Transverse colon (tissue), 4 donors: Measurements from ENCODE around the gene ARIH2. TPM values are rescaled to one million over a fixed set of nuclear protein-coding genes. Genes with fewer than 3 reads are reported as not detected.

Source experiments
- DNase-seq: peaks from one replicate; pipeline ENCODE4 v3.0.0-alpha.2; 2019
- H3K27ac ChIP-seq, 4 donors: fragments of 200-600 bp; sonication (generic); 2 replicates each; pipeline ENCODE4 v1.5.1; 2016 to 2018; ENCODE audit warnings: inconsistent platforms in 4 of 4
- H3K27me3 ChIP-seq: fragments of 200-600 bp; sonication (generic); 2 replicates; pipeline ENCODE4 v1.5.1; 2017; ENCODE audit warnings: inconsistent platforms
- H3K36me3 ChIP-seq, 4 donors: fragments of 200-600 bp; sonication (generic); 2 replicates each; pipeline ENCODE4 v1.5.1; 2017 to 2019; ENCODE audit warnings: inconsistent platforms in 4 of 4
- H3K4me1 ChIP-seq, 4 donors: fragments of 200-600 bp; sonication (generic); 2 replicates each; pipeline ENCODE4 v1.5.1; 2017 to 2020; ENCODE audit warnings: inconsistent platforms in 4 of 4
- H3K4me3 ChIP-seq, 4 donors: fragments of 200-600 bp; sonication (generic); 1 replicate in 1 of 4; 2 replicates in 3 of 4; pipeline versions ENCODE4 v1.5.1 to v1.6.1; 2017 to 2019; ENCODE audit warnings: inconsistent platforms in 4 of 4
- H3K9me3 ChIP-seq, 2 donors: fragments of 200-600 bp; sonication (generic); 2 replicates each; pipeline ENCODE4 v1.5.1; 2017 to 2019; ENCODE audit warnings: inconsistent platforms in 2 of 2
- CTCF ChIP-seq, 5 experiments: fragments of 200-600 bp in 3 of 5; fragments of 450-650 bp in 2 of 5; sonication (generic) in 3 of 5; IDR thresholded peaks; 1 replicate in 2 of 5; 2 replicates in 3 of 5; pipeline ENCODE4 v1.5.1; 2016 to 2017; ENCODE audit warnings: antibody characterized with exemption in 5 of 5, inconsistent platforms in 3 of 5, mild to moderate bottlenecking in 2 of 5, moderate library complexity in 1 of 5
- EP300 ChIP-seq: sonication (generic); formaldehyde crosslinking; IDR thresholded peaks from one replicate; pipeline ENCODE4 v1.6.1; 2017; ENCODE audit warnings: antibody characterized with exemption, low read depth
- POLR2A ChIP-seq: fragments of 450-650 bp; IDR thresholded peaks from one replicate; pipeline ENCODE4 v1.6.1; 2016; ENCODE audit warnings: antibody characterized with exemption, mild to moderate bottlenecking, moderate library complexity
- POLR2AphosphoS5 ChIP-seq, 3 donors: sonication (generic); formaldehyde crosslinking; IDR thresholded peaks; one replicate each; pipeline ENCODE4 v1.6.1; 2016; ENCODE audit warnings: antibody characterized with exemption in 3 of 3
- WGBS, 2 donors: methylation state at CpG; one replicate each; pipeline ENCODE4 v1.1.5; 2018; ENCODE audit warnings: low coverage in 1 of 2; 5-methylcytosine and 5-hydroxymethylcytosine counted together
- in situ Hi-C, 4 donors: fragments of 200-750 bp; cut with MboI; loops; one replicate each; pipeline versions ENCODE4 v1.15.0 to v1.15.1; 2017; ENCODE audit warnings: low sequenced_read_pairs in 3 of 4, low pct_ligation_motif_present in 1 of 4, low pct_unique_long_range_greater_than_20kb in 1 of 4
- intact Hi-C: fragments of 100-400 bp; cut with DNase I; formaldehyde crosslinking; loops from one replicate; pipeline ENCODE4 v1.15.1; 2023; ENCODE audit warnings: low total_unique reads
- total RNA-seq, 4 donors: library from RNA; depleted of rRNA; stranded (reverse); fragments of >200 nt; gene quantifications; one replicate each; pipeline ENCODE4 v1.1.0, GENCODE V29; 2016

The ARIH2 gene
- total RNA-seq, 4 donors from 2014 or later: 82.6 to 269 (median 115) TPM

GRCh38 chr3:49024449-49024848 lies 105.8 kb downstream of the ARIH2 start:
- no peak overlapping the region for H3K27ac ChIP-seq
- DNase-seq: no peak
- H3K4me3 ChIP-seq: no peak overlapping the region
- no peaks in the 10 kb centered on the region for H3K27me3 ChIP-seq
- WGBS, 2 donors: 67 to 78% methylated on average over 3 to 5 of the region's 5 CpGs
- TF ChIP-seq CTCF (IDR thresholded peaks at IDR 0.05): no peak
- peaks cover 0 to 23% (median 0%) of the 10 kb centered on the region in 4 donors for H3K36me3 ChIP-seq
- in situ Hi-C loops (no loop called here), intact Hi-C loops (no loop called here)
- H3K4me1 ChIP-seq: peaks cover 15 to 45% (median 33%) of the 10 kb centered on the region in 4 donors
- H3K9me3 ChIP-seq: no peaks in the 10 kb centered on the region

- H3K36me3 ChIP-seq: peaks cover 0 to 23% (median 0%) of the 10 kb centered on the region in 4 donors
- intact Hi-C loops: no loop called here
- H3K27me3 ChIP-seq: no peaks in the 10 kb centered on the region
- no peak overlapping the region for H3K4me3 ChIP-seq
- H3K4me1 ChIP-seq: peaks cover 20 to 40% (median 27%) of the 10 kb centered on the region in 4 donors
- no peak overlapping the region for H3K27ac ChIP-seq
- in situ Hi-C loops: no loop called here
- H3K9me3 ChIP-seq: no peaks in the 10 kb centered on the region
- WGBS, 2 donors: 66% methylated on average over 12 of the region's 13 CpGs; no CpG with 5 or more reads in 1 of the 2 donors
- TF ChIP-seq EP300: no peak
- no peak for TF ChIP-seq POLR2AphosphoS5 (IDR thresholded peaks at IDR 0.05)
- no peak for TF ChIP-seq POLR2A
- TF ChIP-seq CTCF (IDR thresholded peaks at IDR 0.05): no peak
- DNase-seq: no peak
Observed at GRCh38 chr3:49025005-49025792, 106.6 kb downstream of the ARIH2 start.

GRCh38 chr3:49025793-49026520 lies 107.3 kb downstream of the ARIH2 start:
- Histone ChIP-seq H3K36me3 (peaks cover 0 to 23% (median 0%) of the 10 kb centered on the region in 4 donors), H3K27ac (no peak overlapping the region), H3K27me3 (no peaks in the 10 kb centered on the region), H3K4me3 (no peak overlapping the region), H3K9me3 (no peaks in the 10 kb centered on the region), H3K4me1 (peaks cover 19 to 33% (median 25%) of the 10 kb centered on the region in 4 donors)
- intact Hi-C loops: no loop called here
- WGBS, 2 donors: 90% methylated on average over 8 of the region's 8 CpGs; no CpG with 5 or more reads in 1 of the 2 donors
- in situ Hi-C loops: no loop called here
- DNase-seq: no peak
- TF ChIP-seq EP300 (no peak), POLR2AphosphoS5 (IDR thresholded peaks at IDR 0.05) (no peak), POLR2A (no peak), CTCF (IDR thresholded peaks at IDR 0.05) (no peak)

GRCh38 chr3:49026536-49026935 lies 107.9 kb downstream of the ARIH2 start:
- Histone ChIP-seq H3K4me1 (peaks cover 19 to 33% (median 25%) of the 10 kb centered on the region in 4 donors), H3K27me3 (no peaks in the 10 kb centered on the region), H3K27ac (no peak overlapping the region), H3K36me3 (peaks cover 0 to 24% (median 1%) of the 10 kb centered on the region in 4 donors), H3K9me3 (no peaks in the 10 kb centered on the region), H3K4me3 (no peak overlapping the region)
- no peak for DNase-seq
- 97% methylated on average over 3 of the region's 3 CpGs; no CpG with 5 or more reads in 1 of the 2 donors for WGBS, 2 donors
- in situ Hi-C loops: no loop called here
- no peak for TF ChIP-seq POLR2A
- intact Hi-C loops: no loop called here
